HCT116 (cell line): Measurements from ENCODE around the gene HEMK1. TPM values are rescaled to one million over a fixed set of nuclear protein-coding genes. Genes with fewer than 3 reads are reported as not detected.

ENCODE experiments used
- ATAC-seq: fragments of 200-7000 bp; cut with Tn5 transposase; 2 replicates; pipeline ENCODE4 v1.9.1; 2020; ENCODE audit warnings: mild to moderate bottlenecking, moderate library complexity
- BruUV-seq: library from RNA; stranded (reverse); fragments of 400-500 nt; replicated peaks from 2 replicates; lab custom pipeline; 2021; lab: Mats Ljungman, UMichigan
- CTCF ChIA-PET: fragments of 300-600 bp; sonication (Branson Sonifier 250); formaldehyde crosslinking; loops from one replicate; lab custom pipeline; 2021; ENCODE audit warnings: antibody characterized with exemption; lab: Charles Lee
- POLR2A ChIA-PET: fragments of 300-600, 350-600 bp; sonication (Branson Sonifier 250); formaldehyde crosslinking; loops from one replicate; lab custom pipeline; 2021; ENCODE audit warnings: antibody characterized with exemption; lab: Charles Lee
- RAD21 ChIA-PET, 2 experiments: fragments of 300-600 bp; sonication (Branson Sonifier 250); formaldehyde crosslinking; loops; one replicate each; lab custom pipeline; 2023; ENCODE audit warnings: low total read pairs in 2 of 2; ENCODE audit not compliant: uncharacterized antibody in 2 of 2, unreplicated experiment in 2 of 2, low non-redundant PET in 1 of 2; lab: Charles Lee
- DNase-seq: peaks from one replicate; pipeline ENCODE4 v3.0.0-alpha.2; 2010; ENCODE audit warnings: low read depth, low spot score
- H2AFZ ChIP-seq: fragments of 200-600 bp; shearing (Covaris generic), sonication (generic); 2 replicates; pipeline ENCODE4 v1.6.1; 2017; ENCODE audit warnings: low read depth, mixed run types, mixed read lengths, antibody characterized with exemption, low read length; ENCODE audit not compliant: poor library complexity, severe bottlenecking
- H3K27ac ChIP-seq: 2 replicates; pipeline ENCODE4 v1.5.1; 2012; ENCODE audit warnings: low read depth, low read length
- H3K27me3 ChIP-seq: fragments of 200-600 bp; sonication (generic); 2 replicates; pipeline ENCODE4 v1.6.1; 2016; ENCODE audit warnings: mixed run types, low read length, mixed read lengths; ENCODE audit not compliant: insufficient read depth
- H3K36me3 ChIP-seq, 2 experiments: fragments of 200-500 bp in 1 of 2; fragments of 200-600 bp in 1 of 2; sonication (Bioruptor generic) in 1 of 2; sonication (generic) in 1 of 2; 2 replicates each; pipeline versions ENCODE4 v1.5.1 to v1.6.1; 2014 to 2016; ENCODE audit warnings: low read length in 2 of 2, inconsistent platforms in 1 of 2, mixed read lengths in 1 of 2, mixed run types in 1 of 2; ENCODE audit not compliant: insufficient read depth in 2 of 2, control insufficient read depth in 1 of 2
- H3K4me1 ChIP-seq, 2 experiments: fragments of 200-600 bp in 1 of 2; sonication (generic) in 1 of 2; 2 replicates each; pipeline versions ENCODE4 v1.5.1 to v1.6.1; 2012 to 2017; ENCODE audit warnings: low read length in 2 of 2, inconsistent platforms in 1 of 2, mild to moderate bottlenecking in 1 of 2, mixed read lengths in 1 of 2, mixed run types in 1 of 2, moderate library complexity in 1 of 2; ENCODE audit not compliant: insufficient read depth in 2 of 2, control insufficient read depth in 1 of 2
- H3K4me2 ChIP-seq: fragments of 200-600 bp; sonication (generic); 2 replicates; pipeline ENCODE4 v1.6.1; 2017; ENCODE audit warnings: mixed run types, low read length, mixed read lengths
- H3K4me3 ChIP-seq, 2 experiments: fragments of 200-600 bp in 1 of 2; sonication (generic) in 1 of 2; replicated peaks in 1 of 2; 2 replicates each; pipeline ENCODE4 v1.5.1; 2011 to 2016; ENCODE audit warnings: low read length in 2 of 2, control low read depth in 1 of 2, low read depth in 1 of 2, mild to moderate bottlenecking in 1 of 2, mixed read lengths in 1 of 2, mixed run types in 1 of 2
- H3K79me2 ChIP-seq: fragments of 200-600 bp; sonication (generic); 2 replicates; pipeline ENCODE4 v1.6.1; 2017; ENCODE audit warnings: mild to moderate bottlenecking, mixed run types, low read length, moderate library complexity, mixed read lengths; ENCODE audit not compliant: insufficient read depth
- H3K9ac ChIP-seq: fragments of 200-600 bp; sonication (generic); 2 replicates; pipeline ENCODE4 v1.6.1; 2016; ENCODE audit warnings: low read length, mixed read lengths
- H3K9me2 ChIP-seq: fragments of 200-600 bp; sonication (generic), shearing (Covaris generic); 2 replicates; pipeline ENCODE4 v1.6.1; 2017; ENCODE audit warnings: mixed run types, mild to moderate bottlenecking, moderate library complexity; ENCODE audit not compliant: insufficient read depth
- H3K9me3 ChIP-seq, 2 experiments: fragments of 200-500 bp in 1 of 2; fragments of 200-600 bp in 1 of 2; sonication (Bioruptor generic) in 1 of 2; sonication (generic) in 1 of 2; 2 replicates each; pipeline ENCODE4 v1.6.1; 2014 to 2017; ENCODE audit warnings: low read length in 2 of 2, mixed read lengths in 2 of 2, inconsistent platforms in 1 of 2, low read depth in 1 of 2, mild to moderate bottlenecking in 1 of 2, mixed run types in 1 of 2, moderate library complexity in 1 of 2; ENCODE audit not compliant: control insufficient read depth in 1 of 2, insufficient read depth in 1 of 2
- H4K20me1 ChIP-seq: fragments of 200-600 bp; sonication (generic), shearing (Covaris generic); 2 replicates; pipeline ENCODE4 v1.6.1; 2017; ENCODE audit warnings: mixed run types, mild to moderate bottlenecking, moderate library complexity; ENCODE audit not compliant: insufficient read depth
- CEBPB ChIP-seq: IDR thresholded peaks from 2 replicates; pipeline ENCODE4 v1.6.1; 2012; ENCODE audit warnings: low read depth
- CTCF ChIP-seq, 3 experiments: fragments of 200-600 bp in 1 of 3; sonication (generic) in 1 of 3; IDR thresholded peaks in 2 of 3; conservative IDR thresholded peaks in 1 of 3; 2 replicates each; pipeline ENCODE4 v1.5.1; 2012 to 2017; ENCODE audit warnings: low read depth in 2 of 3, low read length in 2 of 3, antibody characterized with exemption in 1 of 3, borderline replicate concordance in 1 of 3, control low read depth in 1 of 3, mild to moderate bottlenecking in 1 of 3, mixed read lengths in 1 of 3, mixed run types in 1 of 3, moderate library complexity in 1 of 3; ENCODE audit not compliant: insufficient read depth in 1 of 3
- EGR1 ChIP-seq: IDR thresholded peaks from 2 replicates; pipeline ENCODE4 v1.6.1; 2012; ENCODE audit warnings: low read depth
- ELF1 ChIP-seq: IDR thresholded peaks from 2 replicates; pipeline ENCODE4 v1.6.1; 2012; ENCODE audit warnings: low read depth, borderline replicate concordance
- EZH2phosphoT487 ChIP-seq: fragments of 200-600 bp; IDR thresholded peaks from 2 replicates; pipeline ENCODE4 v1.6.1; 2018; ENCODE audit warnings: antibody characterized with exemption, borderline replicate concordance
- JUND ChIP-seq: IDR thresholded peaks from 2 replicates; pipeline ENCODE4 v1.6.1; 2012
- POLR2A ChIP-seq: IDR thresholded peaks from 2 replicates; pipeline ENCODE4 v1.7.0; 2011; ENCODE audit warnings: borderline replicate concordance; ENCODE audit not compliant: insufficient read depth, insufficient read length; ENCODE audit errors: extremely low read depth
- POLR2AphosphoS5 ChIP-seq: IDR thresholded peaks from 2 replicates; pipeline ENCODE4 v1.6.1; 2011; ENCODE audit warnings: mild to moderate bottlenecking, low read depth, low read length, moderate library complexity
- RAD21 ChIP-seq: IDR thresholded peaks from 2 replicates; pipeline ENCODE4 v1.6.1; 2012; ENCODE audit warnings: low read depth, mild to moderate bottlenecking
- TCF7L2 ChIP-seq: IDR thresholded peaks from 2 replicates; pipeline ENCODE4 v1.7.0; 2011; ENCODE audit warnings: borderline replicate concordance, inconsistent platforms; ENCODE audit not compliant: insufficient read depth, insufficient read length; ENCODE audit errors: extremely low read depth
- intact Hi-C: fragments of 100-400 bp; cut with micrococcal nuclease; formaldehyde crosslinking; loops from 2 replicates; pipeline ENCODE4 v1.10.0; 2022
- total RNA-seq: library from RNA; stranded (reverse); gene quantifications from one replicate; pipeline ENCODE4 v1.2.1, GENCODE V29; 2021; ENCODE audit not compliant: unreplicated experiment
- TF ChIP-seq, protein P1 (sequence below): IDR thresholded peaks from 2 replicates; pipeline ENCODE4 v1.6.1; 2012
- TF ChIP-seq, protein P2 (sequence below): IDR thresholded peaks from 2 replicates; pipeline ENCODE4 v1.6.1; 2012

HEMK1 gene
- total RNA-seq, 1 experiment from 2014 or later = 20.5 TPM

DNA sequence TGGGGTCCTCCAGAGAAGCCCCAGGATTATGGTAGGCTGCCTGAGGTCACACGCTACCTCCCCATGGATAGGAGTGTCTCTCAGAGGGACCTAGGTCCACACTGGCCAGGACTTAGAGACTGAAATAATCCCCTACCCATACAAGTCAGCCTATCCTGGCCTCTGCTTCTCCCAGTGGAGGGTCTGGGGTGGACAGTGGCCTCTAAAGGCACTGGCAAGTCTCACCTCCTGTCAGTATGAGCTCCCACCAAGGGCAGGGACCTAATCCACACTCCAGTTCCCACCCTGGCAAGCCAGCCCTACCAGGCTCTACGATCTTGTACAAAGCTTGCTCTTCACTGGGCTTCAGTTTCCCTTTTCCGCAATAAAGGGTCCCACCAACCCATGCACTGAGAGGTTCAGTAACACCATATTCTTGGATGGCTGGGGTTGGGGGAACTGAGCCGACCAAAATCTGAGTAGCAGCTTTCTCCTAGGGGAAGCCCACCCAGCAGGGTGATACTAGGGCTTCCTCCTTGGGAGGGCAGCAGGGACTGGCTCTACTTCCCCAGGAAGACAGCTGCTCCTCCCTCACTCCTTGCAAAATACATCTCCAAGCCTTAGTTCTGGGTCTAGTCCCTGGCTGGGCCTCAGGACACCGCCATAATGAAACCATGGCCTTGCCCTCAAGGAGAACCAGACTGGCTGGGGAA is 39.9 kb downstream of the HEMK1 start:
- ChIA-PET POLR2A (no interaction called here), CTCF (interaction anchor here (1.6 to 1.8 kb wide), 2 partner anchors 8 to 40 kb away, joined by 4 to 8 read pairs; partner anchors contain the start of gene HEMK1), RAD21 (no interaction called here)
- Histone ChIP-seq H3K9me3 (no peaks in the 10 kb centered on the region), H3K9ac (no peak overlapping the region), H3K4me3 (no peak overlapping the region), H3K27me3 (no peaks in the 10 kb centered on the region), H4K20me1 (no peaks in the 10 kb centered on the region), H3K4me2 (no peak overlapping the region), H3K36me3 (0 out of 4 replicates have a peak, but pooled peaks cover 0 to 5% of the 10 kb centered on the region in 2 experiments), H3K9me2 (no peaks in the 10 kb centered on the region), H3K4me1 (peaks cover 9 to 26% of the 10 kb centered on the region in 2 experiments; a peak in 3 of 4 replicates), H3K27ac (no peak overlapping the region), H2AFZ (no peak overlapping the region), H3K79me2 (no peaks in the 10 kb centered on the region; the same call in 1 of the 2 replicates)
- BruUV-seq = no TSS peak
- TF ChIP-seq ELF1 (no peak), POLR2AphosphoS5 (no peak), POLR2A (no peak), CEBPB (no peak), EGR1 (no peak), TCF7L2 (no peak), CTCF (IDR thresholded peaks at IDR 0.05 in 2 of 3, conservative IDR thresholded peaks at IDR 0.05 in 1 of 3; ENCODE audit: borderline replicate concordance in 1 of 3, insufficient read depth in 1 of 3, low read depth in 2 of 3, low read length in 2 of 3) (no peak), EZH2phosphoT487 (no peak), JUND (no peak), RAD21 (no peak)
- TF ChIP-seq, protein P1, sequence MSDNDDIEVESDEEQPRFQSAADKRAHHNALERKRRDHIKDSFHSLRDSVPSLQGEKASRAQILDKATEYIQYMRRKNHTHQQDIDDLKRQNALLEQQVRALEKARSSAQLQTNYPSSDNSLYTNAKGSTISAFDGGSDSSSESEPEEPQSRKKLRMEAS = no peak
- TF ChIP-seq, protein P2, sequence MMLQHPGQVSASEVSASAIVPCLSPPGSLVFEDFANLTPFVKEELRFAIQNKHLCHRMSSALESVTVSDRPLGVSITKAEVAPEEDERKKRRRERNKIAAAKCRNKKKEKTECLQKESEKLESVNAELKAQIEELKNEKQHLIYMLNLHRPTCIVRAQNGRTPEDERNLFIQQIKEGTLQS = no peak
- intact Hi-C loops = no loop called here
- no peak for ATAC-seq
- DNase-seq = no peak
